Measurements from ENCODE around the gene PPP1R36. TPM values are rescaled to one million over a fixed set of nuclear protein-coding genes. Genes with fewer than 3 reads are reported as not detected.
A peak's percentile ranks its signal among the peaks of the same experiment; 100 is the strongest.

PPP1R36 gene
- polyA plus RNA-seq, 2 of the 4 experiments (the other 2 are of a cell fraction) = 0.47 to 0.48 TPM

- Histone ChIP-seq H3K9me3 (no peaks in the 10 kb centered on the region), H3K4me1 (peaks cover 62% of the 10 kb centered on the region), H3K4me2 (peak overlapping the region; percentile 87), H3K27ac (0 out of 6 replicates have a peak overlapping the region, but pooled peaks of 1 of the 2 experiments have one; percentile 36), H3K4me3 (no peak overlapping the region)
- DNase-seq (ENCODE audit: low read depth in 1 of 2, low spot score in 1 of 2) = no peak
- no peak for FAIRE-seq
- TF ChIP-seq PHF8 (IDR thresholded peaks at IDR 0.05; ENCODE audit: borderline replicate concordance, low read depth) = no peak
- no peak for TF ChIP-seq NR3C1 (IDR thresholded peaks at IDR 0.05)
- no peak for TF ChIP-seq SREBF2 (IDR thresholded peaks at IDR 0.05)
- TF ChIP-seq E2F6 (IDR thresholded peaks at IDR 0.05; ENCODE audit: borderline replicate concordance, low read depth) = no peak
- TF ChIP-seq MAZ (IDR thresholded peaks at IDR 0.05; ENCODE audit: borderline replicate concordance, low read depth, low read length) = no peak
- TF ChIP-seq EHF (CRISPR knock-in tag; IDR thresholded peaks at IDR 0.05) = no peak
- no peak for TF ChIP-seq JUN (IDR thresholded peaks at IDR 0.05)
- TF ChIP-seq TFCP2L1 (CRISPR knock-in tag; IDR thresholded peaks at IDR 0.05) = no peak
- TF ChIP-seq RAD21 (conservative IDR thresholded peaks at IDR 0.05 in 1 of 2, IDR thresholded peaks at IDR 0.05 in 1 of 2) = no peak
- no peak for TF ChIP-seq NPAS2 (CRISPR knock-in tag; IDR thresholded peaks at IDR 0.05; ENCODE audit: borderline replicate concordance)
- TF ChIP-seq JUNB (IDR thresholded peaks at IDR 0.05) = no peak
- TF ChIP-seq HOXA7 (CRISPR knock-in tag; IDR thresholded peaks at IDR 0.05) = no peak
- ATAC-seq = no peak
- ChIA-PET CTCF (interaction anchor here (1.0 to 2.3 kb wide), 4 partner anchors 14 to 128 kb away, joined by 4 to 11 read pairs (median 6); partner anchors contain the start of gene HSPA2), POLR2A (interaction anchor here (1.5 kb wide), 1 partner anchor 32 kb away, joined by 9 read pairs; the partner anchor contains the start of gene HSPA2)
- WGBS (ENCODE audit: missing lambda C conversion rate) = 11% methylated on average over 1 of the region's 1 CpG
Observed at GRCh38 chr14:64508215-64508776, 41.5 kb upstream of the PPP1R36 start.

- ChIA-PET CTCF (interaction anchor here (0.6 to 2.3 kb wide), 7 partner anchors 14 to 171 kb away, joined by 3 to 11 read pairs (median 4); partner anchors contain the start of gene HSPA2), POLR2A (interaction anchor here (1.5 kb wide), 1 partner anchor 31 kb away, joined by 9 read pairs; the partner anchor contains the start of gene HSPA2)
- no peak for TF ChIP-seq JUN (IDR thresholded peaks at IDR 0.05)
- ATAC-seq (no peak), DNase-seq (ENCODE audit: low read depth in 1 of 2, low spot score in 1 of 2) (peak in 1 of 2 experiments; percentile 21), FAIRE-seq (no peak)
- Histone ChIP-seq H3K4me1 (peaks cover 65% of the 10 kb centered on the region), H3K4me2 (peak overlapping the region; percentile 87), H3K27ac (peak overlapping the region; percentile 5 to 28; a peak in 3 of 6 replicates), H3K4me3 (no peak overlapping the region), H3K9me3 (no peaks in the 10 kb centered on the region)
- 74% methylated on average over 8 of the region's 8 CpGs for WGBS (ENCODE audit: missing lambda C conversion rate)
Observed at GRCh38 chr14:64509036-64509435, 40.7 kb upstream of the PPP1R36 start.

GRCh38 chr14:64510825-64511671 is 38.7 kb upstream of the PPP1R36 start:
- TF ChIP-seq NFE2L2 (conservative IDR thresholded peaks at IDR 0.05; ENCODE audit: low read length) (no peak), RAD21 (conservative IDR thresholded peaks at IDR 0.05 in 1 of 2, IDR thresholded peaks at IDR 0.05 in 1 of 2) (peak; percentile 53), CTCF (IDR thresholded peaks at IDR 0.05) (peak; percentile 96), MAX (IDR thresholded peaks at IDR 0.05) (peak; percentile 36), HEYL (CRISPR knock-in tag; IDR thresholded peaks at IDR 0.05) (no peak), BCL3 (IDR thresholded peaks at IDR 0.05) (no peak), NPAS2 (CRISPR knock-in tag; IDR thresholded peaks at IDR 0.05; ENCODE audit: borderline replicate concordance) (no peak), RCOR1 (IDR thresholded peaks at IDR 0.05; ENCODE audit: low read depth, low read length) (no peak), HOXA7 (CRISPR knock-in tag; IDR thresholded peaks at IDR 0.05) (0 out of 2 replicates have a peak, but pooled peaks have one; percentile 18), SMC3 (IDR thresholded peaks at IDR 0.05) (peak; percentile 71), HOXB13 (CRISPR knock-in tag; IDR thresholded peaks at IDR 0.05; ENCODE audit: low read depth) (no peak), TP53 (CRISPR knock-in tag; IDR thresholded peaks at IDR 0.05) (no peak), ZSCAN20 (CRISPR knock-in tag; IDR thresholded peaks at IDR 0.05) (no peak), TFCP2L1 (CRISPR knock-in tag; IDR thresholded peaks at IDR 0.05) (no peak), CBX8 (IDR thresholded peaks at IDR 0.05) (no peak), SREBF2 (IDR thresholded peaks at IDR 0.05) (no peak), EHF (CRISPR knock-in tag; IDR thresholded peaks at IDR 0.05) (no peak), MAFK (IDR thresholded peaks at IDR 0.05; ENCODE audit: partially characterized antibody) (peak; percentile 7)
- peak; percentile 81 to 83; a peak in 5 of 6 replicates for ATAC-seq
- FAIRE-seq = no peak
- no peak overlapping the region for H3K4me3 ChIP-seq
- H3K27ac ChIP-seq = peak overlapping the region; percentile 34 to 71
- ChIA-PET CTCF (interaction anchor here (0.6 to 3.7 kb wide), 37 partner anchors 10 to 425 kb away, joined by 3 to 29 read pairs (median 4); partner anchors contain the start of gene HSPA2), POLR2A (interaction anchor here (0.6 to 0.8 kb wide), 2 partner anchors 29 to 123 kb away, joined by 4 to 6 read pairs; partner anchors contain the start of genes HSPA2 and MTHFD1)
- H3K9me3 ChIP-seq = no peaks in the 10 kb centered on the region
- DNase-seq (ENCODE audit: low read depth in 1 of 2, low spot score in 1 of 2) = peak; percentile 32 to 76
- peak overlapping the region; percentile 58 for H3K4me2 ChIP-seq
- WGBS (ENCODE audit: missing lambda C conversion rate) = 26% methylated on average over 4 of the region's 4 CpGs
- H3K4me1 ChIP-seq = peaks cover 75% of the 10 kb centered on the region

Data from A549 (cell line).